Thyroid gland (tissue), 4 donors: ENCODE data around the gene NCBP2. TPM values are rescaled to one million over a fixed set of nuclear protein-coding genes. Genes with fewer than 3 reads are reported as not detected.

Experiments
- DNase-seq, 2 donors: peaks; one replicate each; pipeline ENCODE4 v3.0.0-alpha.2; 2019
- H3K27ac ChIP-seq, 3 donors: fragments of 200-600 bp; sonication (generic); 1 replicate in 2 of 3; 2 replicates in 1 of 3; pipeline ENCODE4 v1.5.1; 2016 to 2019; ENCODE audit warnings: mild to moderate bottlenecking in 1 of 3, moderate library complexity in 1 of 3
- H3K27me3 ChIP-seq: fragments of 200-600 bp; sonication (generic); one replicate; pipeline ENCODE4 v1.5.1; 2019
- H3K36me3 ChIP-seq, 2 donors: fragments of 200-600 bp; sonication (generic); one replicate each; pipeline ENCODE4 v1.5.1; 2016 to 2019
- H3K4me1 ChIP-seq, 2 donors: fragments of 200-600 bp; sonication (generic); one replicate each; pipeline ENCODE4 v1.5.1; 2017 to 2019
- H3K4me3 ChIP-seq, 3 donors: fragments of 200-600 bp; sonication (generic); replicated peaks in 1 of 3; 1 replicate in 2 of 3; 2 replicates in 1 of 3; pipeline ENCODE4 v1.5.1; 2016; ENCODE audit warnings: mild to moderate bottlenecking in 1 of 3
- H3K9me3 ChIP-seq: fragments of 200-600 bp; sonication (generic); one replicate; pipeline ENCODE4 v1.5.1; 2017
- POLR2A ChIP-seq, 2 donors: fragments of 450-650 bp; IDR thresholded peaks; one replicate each; pipeline ENCODE4 v1.6.1; 2017; ENCODE audit warnings: antibody characterized with exemption in 2 of 2, mild to moderate bottlenecking in 2 of 2, moderate library complexity in 1 of 2
- WGBS, 2 donors: methylation state at CpG; one replicate each; pipeline ENCODE4 v1.1.5; 2017; 5-methylcytosine and 5-hydroxymethylcytosine counted together
- intact Hi-C: fragments of 100-400 bp; cut with DNase I; formaldehyde crosslinking; loops from one replicate; pipeline ENCODE4 v1.15.1; 2023
- total RNA-seq, 4 donors: library from RNA; depleted of rRNA; stranded (reverse); fragments of >200 nt; gene quantifications; one replicate each; pipeline ENCODE4 v1.2.3, GENCODE V29; 2016
- TF ChIP-seq, protein P1 (sequence below), 6 experiments: fragments of 200-600 bp in 3 of 6; fragments of 450-650 bp in 3 of 6; sonication (generic) in 3 of 6; IDR thresholded peaks; one replicate each; pipeline ENCODE4 v1.5.1; 2016 to 2019; ENCODE audit warnings: antibody characterized with exemption in 6 of 6, mild to moderate bottlenecking in 2 of 6, inconsistent platforms in 1 of 6, moderate library complexity in 1 of 6

NCBP2 gene
- total RNA-seq, 4 donors from 2014 or later, result 42.4 to 61.3 (median 53.6) TPM

- WGBS, 2 donors, result 70 to 76% methylated on average over 9 of the region's 9 CpGs
- H3K4me1 ChIP-seq, result no peaks in the 10 kb centered on the region
- intact Hi-C loops, result loop anchor here (10.0 kb wide), 1 partner anchor 118 kb away; no protein-coding TSS in a partner anchor
- no peaks in the 10 kb centered on the region for H3K9me3 ChIP-seq
- no peak overlapping the region for H3K27ac ChIP-seq
- no peak for DNase-seq
- no peak overlapping the region for H3K4me3 ChIP-seq
- TF ChIP-seq, protein P1, sequence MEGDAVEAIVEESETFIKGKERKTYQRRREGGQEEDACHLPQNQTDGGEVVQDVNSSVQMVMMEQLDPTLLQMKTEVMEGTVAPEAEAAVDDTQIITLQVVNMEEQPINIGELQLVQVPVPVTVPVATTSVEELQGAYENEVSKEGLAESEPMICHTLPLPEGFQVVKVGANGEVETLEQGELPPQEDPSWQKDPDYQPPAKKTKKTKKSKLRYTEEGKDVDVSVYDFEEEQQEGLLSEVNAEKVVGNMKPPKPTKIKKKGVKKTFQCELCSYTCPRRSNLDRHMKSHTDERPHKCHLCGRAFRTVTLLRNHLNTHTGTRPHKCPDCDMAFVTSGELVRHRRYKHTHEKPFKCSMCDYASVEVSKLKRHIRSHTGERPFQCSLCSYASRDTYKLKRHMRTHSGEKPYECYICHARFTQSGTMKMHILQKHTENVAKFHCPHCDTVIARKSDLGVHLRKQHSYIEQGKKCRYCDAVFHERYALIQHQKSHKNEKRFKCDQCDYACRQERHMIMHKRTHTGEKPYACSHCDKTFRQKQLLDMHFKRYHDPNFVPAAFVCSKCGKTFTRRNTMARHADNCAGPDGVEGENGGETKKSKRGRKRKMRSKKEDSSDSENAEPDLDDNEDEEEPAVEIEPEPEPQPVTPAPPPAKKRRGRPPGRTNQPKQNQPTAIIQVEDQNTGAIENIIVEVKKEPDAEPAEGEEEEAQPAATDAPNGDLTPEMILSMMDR (IDR thresholded peaks at IDR 0.05), result no peak
- TF ChIP-seq POLR2A (IDR thresholded peaks at IDR 0.05), result no peak
- no peaks in the 10 kb centered on the region for H3K27me3 ChIP-seq
- no peaks in the 10 kb centered on the region for H3K36me3 ChIP-seq
Measured at GRCh38 chr3:196962108-196962929, 20.0 kb upstream of the NCBP2 start.

GRCh38 chr3:196954832-196955231, 12.5 kb upstream of the NCBP2 start:
- no peak overlapping the region for H3K4me3 ChIP-seq
- no peaks in the 10 kb centered on the region for H3K4me1 ChIP-seq
- intact Hi-C loops, result no loop called here
- H3K36me3 ChIP-seq, result no peaks in the 10 kb centered on the region
- no peak for TF ChIP-seq POLR2A (IDR thresholded peaks at IDR 0.05)
- TF ChIP-seq, protein P1 (IDR thresholded peaks at IDR 0.05), result no peak
- no peak overlapping the region for H3K27ac ChIP-seq
- DNase-seq, result no peak
- no peaks in the 10 kb centered on the region for H3K27me3 ChIP-seq
- no peaks in the 10 kb centered on the region for H3K9me3 ChIP-seq
- 79 to 85% methylated on average over 7 of the region's 7 CpGs for WGBS, 2 donors

- no peaks in the 10 kb centered on the region for H3K36me3 ChIP-seq
- H3K27ac ChIP-seq, result no peak overlapping the region
- H3K4me1 ChIP-seq, result no peaks in the 10 kb centered on the region
- DNase-seq, result no peak
- no peak overlapping the region for H3K4me3 ChIP-seq
- intact Hi-C loops, result no loop called here
- no peaks in the 10 kb centered on the region for H3K9me3 ChIP-seq
- H3K27me3 ChIP-seq, result no peaks in the 10 kb centered on the region
- TF ChIP-seq, protein P1 (IDR thresholded peaks at IDR 0.05), result no peak
- no peak for TF ChIP-seq POLR2A (IDR thresholded peaks at IDR 0.05)
- 88 to 100% methylated on average over 2 to 3 of the region's 3 CpGs for WGBS, 2 donors
Measured at GRCh38 chr3:196951371-196951770, 9.0 kb upstream of the NCBP2 start.

GRCh38 chr3:196949750-196950149, 7.4 kb upstream of the NCBP2 start:
- WGBS, 2 donors, result 77 to 84% methylated on average over 6 of the region's 6 CpGs
- Histone ChIP-seq H3K9me3 (no peaks in the 10 kb centered on the region), H3K36me3 (no peaks in the 10 kb centered on the region), H3K27ac (no peak overlapping the region), H3K4me3 (no peak overlapping the region), H3K27me3 (no peaks in the 10 kb centered on the region), H3K4me1 (no peaks in the 10 kb centered on the region)
- TF ChIP-seq, protein P1 (IDR thresholded peaks at IDR 0.05), result no peak
- TF ChIP-seq POLR2A (IDR thresholded peaks at IDR 0.05), result no peak
- intact Hi-C loops, result no loop called here
- no peak for DNase-seq

DNA sequence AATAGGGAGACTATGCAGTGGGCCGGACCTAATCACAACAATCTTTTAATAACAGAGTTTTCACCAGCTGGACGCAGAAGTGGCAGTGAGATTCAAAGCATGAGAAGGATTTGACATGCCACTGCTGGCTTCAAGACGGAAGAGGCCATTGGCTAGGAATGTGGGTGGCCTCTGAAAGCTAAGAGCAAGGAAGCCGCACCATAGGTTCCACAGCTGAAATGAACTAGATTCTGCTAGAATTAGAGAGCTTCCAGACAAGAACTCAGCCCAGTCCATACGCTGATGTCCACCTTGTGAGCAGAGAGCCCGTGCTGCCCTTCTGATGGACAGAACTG, 6.9 kb upstream of the NCBP2 start:
- Histone ChIP-seq H3K27me3 (no peaks in the 10 kb centered on the region), H3K36me3 (no peaks in the 10 kb centered on the region), H3K9me3 (no peaks in the 10 kb centered on the region), H3K4me1 (no peaks in the 10 kb centered on the region), H3K27ac (no peak overlapping the region), H3K4me3 (no peak overlapping the region)
- 57 to 77% methylated on average over 6 of the region's 6 CpGs for WGBS, 2 donors
- intact Hi-C loops, result no loop called here
- no peak for DNase-seq
- TF ChIP-seq POLR2A (IDR thresholded peaks at IDR 0.05), result no peak
- TF ChIP-seq, protein P1 (IDR thresholded peaks at IDR 0.05), result no peak
